Measurements from ENCODE around the gene PRDM16. TPM values are rescaled to one million over a fixed set of nuclear protein-coding genes. Genes with fewer than 3 reads are reported as not detected.
A peak's percentile ranks its signal among the peaks of the same experiment; 100 is the strongest.

The PRDM16 gene
- total and polyA plus RNA-seq, 8 donors, result 9.6 to 18.0 (median 14.7) TPM

- Histone ChIP-seq H3K4me3 (no peak overlapping the region), H3K27me3 (peaks cover 0 to 37% of the 10 kb centered on the region in 2 donors), H3K4me1 (peaks cover 0 to 6% of the 10 kb centered on the region in 2 donors), H3K27ac (no peak overlapping the region), H3K9me3 (no peaks in the 10 kb centered on the region), H3K36me3 (no peaks in the 10 kb centered on the region)
- no peak for TF ChIP-seq CTCF (IDR thresholded peaks at IDR 0.05)
- ATAC-seq, result no peak
- peak in 1 of 4 donors; percentile 21 for DNase-seq
- intact Hi-C loops (cut with DNase I), result no loop called here
Observed at GRCh38 chr1:3321559-3322449, 252.8 kb downstream of the PRDM16 start.

- no peak overlapping the region for H3K27ac ChIP-seq
- H3K4me3 ChIP-seq, result no peak overlapping the region
- peaks cover 0 to 6% of the 10 kb centered on the region in 2 donors for H3K4me1 ChIP-seq
- ATAC-seq (no peak), DNase-seq (peak in 1 of 4 donors; percentile 57)
- intact Hi-C loops (cut with DNase I), result no loop called here
- no peaks in the 10 kb centered on the region for H3K36me3 ChIP-seq
- TF ChIP-seq CTCF (IDR thresholded peaks at IDR 0.05), result no peak
- H3K9me3 ChIP-seq, result no peaks in the 10 kb centered on the region
- H3K27me3 ChIP-seq, result peaks cover 0 to 37% of the 10 kb centered on the region in 2 donors
Observed at GRCh38 chr1:3322450-3323020, 253.5 kb downstream of the PRDM16 start.

GRCh38 chr1:3323021-3323795 lies 254.2 kb downstream of the PRDM16 start:
- no peak for TF ChIP-seq CTCF (IDR thresholded peaks at IDR 0.05)
- peak; percentile 83 for ATAC-seq
- DNase-seq, result peak; percentile 18 to 88 (median 62)
- no peaks in the 10 kb centered on the region for H3K36me3 ChIP-seq
- H3K27ac ChIP-seq, result no peak overlapping the region
- intact Hi-C loops (cut with DNase I), result no loop called here
- peaks cover 0 to 37% of the 10 kb centered on the region in 2 donors for H3K27me3 ChIP-seq
- H3K9me3 ChIP-seq, result no peaks in the 10 kb centered on the region
- peaks cover 0 to 6% of the 10 kb centered on the region in 2 donors for H3K4me1 ChIP-seq
- no peak overlapping the region for H3K4me3 ChIP-seq

- DNase-seq (peak in 1 of 4 donors; percentile 59), ATAC-seq (no peak)
- no peaks in the 10 kb centered on the region for H3K36me3 ChIP-seq
- intact Hi-C loops (cut with DNase I), result no loop called here
- H3K4me1 ChIP-seq, result peaks cover 0 to 6% of the 10 kb centered on the region in 2 donors
- H3K27me3 ChIP-seq, result peaks cover 0 to 37% of the 10 kb centered on the region in 2 donors
- H3K4me3 ChIP-seq, result no peak overlapping the region
- TF ChIP-seq CTCF (IDR thresholded peaks at IDR 0.05), result no peak
- H3K27ac ChIP-seq, result no peak overlapping the region
- H3K9me3 ChIP-seq, result no peaks in the 10 kb centered on the region
Observed at GRCh38 chr1:3323796-3324703, 255.0 kb downstream of the PRDM16 start.

Data from left lung (tissue), 10 donors.